Measurements from ENCODE around the gene AARS2.

AARS2 gene

GRCh38 chr6:44291841-44292240, 21.3 kb downstream of the AARS2 start:
- no peak for DNase-seq (ENCODE audit: low read depth)
- TF ChIP-seq CTCF (conservative IDR thresholded peaks at IDR 0.05; ENCODE audit: low read depth, low read length), result no peak
- no peak overlapping the region for H3K4me3 ChIP-seq (ENCODE audit: low read length)

- TF ChIP-seq CTCF (conservative IDR thresholded peaks at IDR 0.05; ENCODE audit: low read depth, low read length), result no peak
- no peak for DNase-seq (ENCODE audit: low read depth)
- no peak overlapping the region for H3K4me3 ChIP-seq (ENCODE audit: low read length)
Observed at GRCh38 chr6:44289726-44290260, 23.4 kb downstream of the AARS2 start.

- no peak for TF ChIP-seq CTCF (conservative IDR thresholded peaks at IDR 0.05; ENCODE audit: low read depth, low read length)
- DNase-seq (ENCODE audit: low read depth), result no peak
- no peak overlapping the region for H3K4me3 ChIP-seq (ENCODE audit: low read length)
Observed at GRCh38 chr6:44286747-44287146, 26.4 kb downstream of the AARS2 start.

- no peak for DNase-seq (ENCODE audit: low read depth)
- H3K4me3 ChIP-seq (ENCODE audit: low read length), result no peak overlapping the region
- TF ChIP-seq CTCF (conservative IDR thresholded peaks at IDR 0.05; ENCODE audit: low read depth, low read length), result no peak
Observed at GRCh38 chr6:44286285-44286565, 26.9 kb downstream of the AARS2 start.

GRCh38 chr6:44285552-44286284, 27.4 kb downstream of the AARS2 start:
- no peak for TF ChIP-seq CTCF (conservative IDR thresholded peaks at IDR 0.05; ENCODE audit: low read depth, low read length)

GRCh38 chr6:44284867-44285266, 28.3 kb downstream of the AARS2 start:
- no peak for DNase-seq (ENCODE audit: low read depth)
- no peak overlapping the region for H3K4me3 ChIP-seq (ENCODE audit: low read length)
- no peak for TF ChIP-seq CTCF (conservative IDR thresholded peaks at IDR 0.05; ENCODE audit: low read depth, low read length)

More at GRCh38 chr6:44285552-44286284, 27.4 kb downstream of the AARS2 start:
- no peak for DNase-seq (ENCODE audit: low read depth)
- H3K4me3 ChIP-seq (ENCODE audit: low read length), result no peak overlapping the region

GRCh38 chr6:44284121-44284520, 29.0 kb downstream of the AARS2 start:
- no peak overlapping the region for H3K4me3 ChIP-seq (ENCODE audit: low read length)
- no peak for DNase-seq (ENCODE audit: low read depth)
- TF ChIP-seq CTCF (conservative IDR thresholded peaks at IDR 0.05; ENCODE audit: low read depth, low read length), result no peak

Data from retinal pigment epithelial cell (primary cell).